Stimulated activated CD8-positive, alpha-beta memory T cell treated with anti-CD3 and anti-CD28 coated beads, Interleukin-15, amount 100 ng/mL, for 48 hours (primary cell): ENCODE measurements around the gene TBC1D17.

Experiments
- DNase-seq, 2 donors: peaks; one replicate each; pipeline ENCODE4 v3.0.0-alpha.2; 2020; ENCODE audit warnings: low read depth in 2 of 2

Gene TBC1D17

GRCh38 chr19:49877879-49878743, 609 bp downstream of the TBC1D17 start:
- peak; percentile 98 to 99 for DNase-seq

DNA sequence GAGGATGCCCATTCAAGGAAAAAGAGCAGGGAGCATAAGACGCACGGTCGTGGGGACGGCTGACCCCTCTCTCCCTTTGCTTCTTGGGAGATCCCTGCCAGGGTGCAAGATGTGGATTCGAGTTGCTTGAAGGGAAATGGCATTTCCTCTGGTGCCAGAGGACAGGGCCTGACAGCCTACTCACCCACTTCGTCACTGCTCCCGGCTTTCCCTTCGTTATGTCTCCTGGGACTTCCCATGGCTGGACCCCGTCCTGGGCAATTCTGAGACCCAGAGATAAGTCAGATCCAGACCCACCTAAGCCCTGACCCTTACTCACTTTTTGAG, 1.2 kb downstream of the TBC1D17 start:
- no peak for DNase-seq

- no peak for DNase-seq
Observed at GRCh38 chr19:49879243-49879963, 1.9 kb downstream of the TBC1D17 start.

GRCh38 chr19:49880162-49880869, 2.8 kb downstream of the TBC1D17 start:
- no peak for DNase-seq

DNA sequence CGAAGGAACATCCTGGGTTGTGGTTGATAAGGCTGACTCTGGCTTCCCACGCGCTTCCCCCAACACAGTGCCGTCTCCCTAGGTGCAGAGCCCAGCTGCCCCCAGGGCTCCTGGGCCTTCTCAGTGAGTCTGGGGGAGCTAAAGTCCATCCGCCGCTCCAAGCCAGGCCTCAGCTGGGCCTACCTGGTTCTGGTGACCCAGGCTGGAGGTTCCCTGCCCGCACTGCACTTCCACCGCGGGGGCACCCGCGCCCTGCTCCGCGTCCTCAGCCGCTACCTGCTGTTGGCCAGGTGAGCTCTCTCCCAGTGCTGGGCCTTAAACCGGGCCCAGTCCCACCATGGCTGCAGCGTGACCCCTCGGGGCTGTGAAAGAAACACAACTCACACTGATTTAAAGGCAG, 3.7 kb downstream of the TBC1D17 start:
- DNase-seq: no peak

DNA sequence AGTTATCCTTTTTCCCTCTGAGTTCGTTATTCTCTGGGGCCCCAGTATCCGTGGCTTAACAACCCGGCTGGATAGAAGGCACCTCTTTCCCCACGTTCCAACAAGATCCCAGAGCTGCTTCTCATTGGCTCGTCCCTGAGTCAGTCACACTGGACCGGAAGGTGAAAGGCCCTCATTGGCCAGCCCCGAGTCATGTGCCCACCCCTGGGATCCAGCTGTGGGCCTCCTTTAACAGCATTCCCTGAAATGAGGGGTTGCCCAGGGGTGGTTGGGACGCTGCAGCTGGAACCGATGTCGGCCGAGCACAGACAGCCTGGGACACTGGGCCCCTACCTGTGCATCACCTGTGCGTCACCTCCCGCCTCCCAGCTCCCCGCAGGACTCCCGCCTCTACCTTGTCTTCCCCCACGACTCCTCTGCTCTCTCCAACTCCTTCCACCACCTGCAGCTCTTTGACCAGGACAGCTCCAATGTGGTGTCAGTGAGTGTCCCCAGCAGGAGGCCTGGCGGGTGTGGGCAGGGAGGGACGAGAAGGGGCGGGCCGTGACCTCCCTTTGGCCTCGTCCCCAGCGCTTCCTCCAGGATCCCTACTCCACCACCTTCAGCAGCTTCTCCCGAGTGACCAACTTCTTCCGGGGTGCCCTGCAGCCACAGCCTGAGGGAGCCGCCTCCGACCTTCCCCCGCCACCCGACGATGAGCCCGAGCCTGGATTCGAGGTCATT, 4.3 kb downstream of the TBC1D17 start:
- DNase-seq: no peak

- DNase-seq: no peak
Observed at GRCh38 chr19:49882643-49883042, 5.1 kb downstream of the TBC1D17 start.

DNA sequence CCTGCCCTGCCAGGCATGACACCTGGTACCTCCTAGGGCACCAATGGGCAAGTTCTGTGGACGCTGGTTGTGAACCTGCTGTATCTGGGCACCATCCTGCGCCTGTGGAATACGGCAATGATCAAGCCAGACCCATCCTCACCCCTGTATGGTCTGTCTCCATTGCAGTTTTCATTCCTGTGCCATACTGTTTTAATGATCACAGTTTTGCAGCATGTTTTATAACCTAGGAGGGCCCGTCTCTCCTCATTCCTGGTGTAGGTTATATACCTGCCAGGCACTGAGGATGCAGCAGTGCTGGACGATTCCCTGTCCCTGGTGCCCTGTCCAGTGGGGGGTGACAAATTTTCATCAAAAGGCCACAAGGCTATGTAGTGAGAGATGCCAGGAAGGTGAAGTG, 5.6 kb downstream of the TBC1D17 start:
- DNase-seq: no peak

DNA sequence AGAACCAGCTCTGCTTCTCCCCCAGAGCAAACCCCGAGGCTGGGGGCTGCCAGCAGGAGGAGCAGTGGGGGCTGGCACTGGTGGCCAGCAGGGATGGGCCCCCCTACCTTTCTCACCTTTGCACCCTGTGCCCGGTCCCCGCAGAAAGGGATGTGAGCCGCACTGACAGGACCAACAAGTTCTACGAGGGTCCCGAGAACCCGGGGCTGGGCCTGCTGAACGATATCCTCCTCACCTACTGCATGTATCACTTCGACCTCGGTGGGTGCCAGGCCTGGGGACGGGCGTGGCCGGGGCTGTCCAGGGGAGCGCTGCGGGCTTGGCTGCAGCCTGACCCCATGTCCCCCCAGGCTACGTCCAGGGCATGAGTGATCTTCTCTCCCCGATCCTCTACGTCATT, 6.6 kb downstream of the TBC1D17 start:
- DNase-seq: no peak

DNA sequence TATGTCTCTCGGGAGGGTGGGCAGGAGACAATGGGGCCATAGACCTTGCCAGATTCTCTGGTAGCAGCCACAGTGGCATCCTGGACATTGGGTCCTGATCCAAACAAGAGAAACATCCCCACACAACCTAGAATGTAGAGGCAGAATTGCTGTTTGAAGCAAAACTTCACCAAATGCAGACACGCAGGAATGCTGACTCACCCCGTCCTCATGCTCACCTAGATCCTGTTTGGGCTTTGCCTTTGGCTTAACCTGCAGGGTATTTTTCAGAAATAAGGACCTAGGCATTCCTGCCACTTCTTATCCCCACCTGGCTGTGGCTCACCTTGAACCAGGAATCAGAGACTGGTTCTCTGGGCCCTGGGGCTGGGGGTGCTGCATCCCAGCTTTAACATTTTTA, 7.3 kb downstream of the TBC1D17 start:
- DNase-seq: no peak

GRCh38 chr19:49887037-49887664, 9.6 kb downstream of the TBC1D17 start:
- no peak for DNase-seq

- no peak for DNase-seq
Observed at GRCh38 chr19:49887665-49888509, 10.4 kb downstream of the TBC1D17 start.

DNA sequence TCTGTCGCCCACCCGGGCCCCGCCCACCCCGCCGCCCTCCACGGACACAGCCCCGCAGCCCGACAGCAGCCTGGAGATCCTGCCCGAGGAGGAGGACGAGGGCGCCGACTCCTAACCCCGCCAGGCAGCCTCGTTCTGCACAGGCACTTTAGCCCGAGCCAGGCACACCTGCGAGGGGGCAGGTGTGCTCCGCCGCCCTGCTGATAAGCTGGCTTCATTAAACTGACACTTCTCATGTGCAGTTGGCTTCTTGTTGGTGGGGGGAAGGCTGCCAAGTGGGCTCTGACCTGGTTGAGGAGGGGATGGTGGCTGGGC, 11.0 kb downstream of the TBC1D17 start:
- DNase-seq: no peak

GRCh38 chr19:49889038-49889686, 11.7 kb downstream of the TBC1D17 start:
- DNase-seq: no peak

DNA sequence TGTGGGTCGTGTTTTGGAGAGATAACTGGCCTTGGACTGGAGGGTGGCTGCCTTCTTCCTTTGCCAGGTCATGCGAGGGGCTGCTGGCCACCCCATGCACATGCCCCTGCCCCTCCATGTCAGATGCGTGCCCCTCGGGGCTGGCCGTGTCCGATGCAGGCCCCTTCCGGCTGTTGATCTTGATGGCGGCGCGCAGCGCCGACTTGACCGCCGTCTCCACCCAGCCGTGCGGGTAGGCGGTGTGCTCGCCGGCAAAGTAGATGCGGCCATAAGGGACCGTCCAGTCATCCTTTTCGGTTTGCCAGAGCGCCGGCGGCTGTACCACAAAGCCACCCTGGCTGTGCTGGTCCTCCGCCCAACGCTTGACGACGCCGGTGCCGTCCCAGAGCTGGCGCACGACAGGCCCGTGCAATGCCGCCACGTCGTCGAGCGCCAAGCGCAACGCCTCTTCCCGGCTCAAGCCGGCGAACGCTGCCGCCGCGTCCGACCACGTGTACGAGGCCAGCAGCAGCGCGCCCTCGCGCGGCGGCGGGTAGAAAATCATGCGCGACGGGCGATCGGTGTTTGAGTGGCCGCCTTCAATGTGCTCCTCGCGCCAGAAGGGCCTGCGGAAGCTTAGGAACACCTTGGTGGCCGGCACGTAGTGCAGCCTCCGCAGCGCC, 12.3 kb downstream of the TBC1D17 start:
- peak; percentile 65 to 70 for DNase-seq

- DNase-seq: peak; percentile 49 to 58
Observed at GRCh38 chr19:49890349-49891311, 13.1 kb downstream of the TBC1D17 start.

- DNase-seq: no peak
Observed at GRCh38 chr19:49891393-49891792, 13.9 kb downstream of the TBC1D17 start.

DNA sequence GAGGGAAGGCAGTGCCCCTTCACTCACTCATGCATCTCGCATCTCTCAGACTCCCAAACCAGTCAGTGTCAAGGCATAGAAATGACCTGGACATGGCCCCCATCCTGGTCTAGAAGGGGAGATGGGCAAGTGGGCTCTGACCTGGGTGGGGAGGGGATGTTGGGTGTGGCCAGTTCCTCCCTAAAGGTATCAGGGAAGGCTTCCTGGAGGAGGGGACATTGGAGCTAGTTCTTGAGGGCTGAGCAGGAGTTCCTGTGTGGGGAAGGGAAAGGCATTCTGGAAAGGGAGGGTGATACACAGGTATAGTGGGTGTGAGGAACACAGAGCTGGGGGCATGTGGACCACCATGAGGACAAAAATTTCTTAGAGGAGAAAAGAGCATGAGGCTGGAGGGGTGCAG, 15.2 kb downstream of the TBC1D17 start:
- DNase-seq: no peak
